ENCODE measurements around the gene EPHA6. TPM values are rescaled to one million over a fixed set of nuclear protein-coding genes. Genes with fewer than 3 reads are reported as not detected.

The EPHA6 gene
- total RNA-seq, 1 experiment from 2014 or later, result 0.61 TPM

- H2BK120ac ChIP-seq (ENCODE audit: low read depth, low read length, poor library complexity, severe bottlenecking), result no peak overlapping the region
- H2BK20ac ChIP-seq (ENCODE audit: low read depth, low read length, poor library complexity, severe bottlenecking), result no peak overlapping the region
- no peak overlapping the region for H2BK5ac ChIP-seq (ENCODE audit: insufficient read length, low read length)
- H3K56ac ChIP-seq (ENCODE audit: insufficient read length, low read depth, low read length), result no peak overlapping the region
- no peaks in the 10 kb centered on the region for H3K79me1 ChIP-seq (ENCODE audit: insufficient read depth, low read depth, low read length, poor library complexity, severe bottlenecking)
- H3K9me3 ChIP-seq (ENCODE audit: control insufficient read depth, low read depth, low read length), result no peaks in the 10 kb centered on the region
- no peak overlapping the region for H3K18ac ChIP-seq (ENCODE audit: insufficient read length, low read depth, low read length)
- H4K91ac ChIP-seq (ENCODE audit: insufficient read length, low read depth, low read length), result no peak overlapping the region
- H3K14ac ChIP-seq (ENCODE audit: insufficient read depth, low read length), result no peak overlapping the region
- no peak overlapping the region for H3K4me2 ChIP-seq (ENCODE audit: insufficient read depth, insufficient read length, low read length)
- Mint-ChIP-seq H3K4me3 (no peak overlapping the region), H3K4me1 (peaks cover 4 to 5% of the 10 kb centered on the region in 2 experiments), H3K27ac (no peak overlapping the region), H3K36me3 (ENCODE audit: insufficient read depth in 1 of 3, low read depth in 3 of 3) (no peaks in the 10 kb centered on the region), H3K9me3 (no peaks in the 10 kb centered on the region), H3K27me3 (ENCODE audit: low read depth) (no peaks in the 10 kb centered on the region)
- H3K79me2 ChIP-seq (ENCODE audit: insufficient read depth, low read length), result no peaks in the 10 kb centered on the region
- no peak overlapping the region for H3K4ac ChIP-seq (ENCODE audit: low read depth, low read length)
- no peaks in the 10 kb centered on the region for H3K27me3 ChIP-seq (ENCODE audit: insufficient read depth, low read length)
- TF ChIP-seq CTCF (conservative IDR thresholded peaks at IDR 0.05), result no peak
- H2AK5ac ChIP-seq (ENCODE audit: insufficient read length, low read length), result no peak overlapping the region
- H3T11ph ChIP-seq (ENCODE audit: low read length), result no peak overlapping the region
- H3K9ac ChIP-seq (ENCODE audit: extremely low read depth, insufficient read length, low read length), result no peak overlapping the region
- WGBS (ENCODE audit: extremely low coverage, insufficient read length, low lambda C conversion rate), result no CpG with 5 or more reads among the region's 2 CpGs
- H4K8ac ChIP-seq (replicated peaks; ENCODE audit: insufficient read length, low read depth, low read length), result no peak overlapping the region
- H3K23ac ChIP-seq (ENCODE audit: insufficient read length, low read depth, low read length), result no peak overlapping the region
- H4K20me1 ChIP-seq (ENCODE audit: control insufficient read depth, insufficient read depth, insufficient read length), result no peaks in the 10 kb centered on the region
- no peaks in the 10 kb centered on the region for H3K23me2 ChIP-seq (ENCODE audit: insufficient read length, low read depth, low read length, poor library complexity, severe bottlenecking)
- H3K4me1 ChIP-seq (ENCODE audit: insufficient read depth, low read length), result no peaks in the 10 kb centered on the region
- H4K5ac ChIP-seq (ENCODE audit: insufficient read length, low read depth, low read length), result no peak overlapping the region
- no peak overlapping the region for H2BK12ac ChIP-seq (ENCODE audit: insufficient read length, low read depth, low read length)
- no peak overlapping the region for H2AFZ ChIP-seq (ENCODE audit: low read length)
- no peak for DNase-seq
- no peak overlapping the region for H2BK15ac ChIP-seq (ENCODE audit: low read depth, low read length)
- H3K27ac ChIP-seq (ENCODE audit: insufficient read length, low read depth, low read length), result no peak overlapping the region
These were observed 860.1 kb downstream of the EPHA6 start for GRCh38 chr3:97674461-97674860.
